Pancreas (tissue), 10 donors: ENCODE results near the gene NCAM2. TPM values are rescaled to one million over a fixed set of nuclear protein-coding genes. Genes with fewer than 3 reads are reported as not detected.

Experiments used
- ATAC-seq, 4 donors: fragments of 200-7000 bp; cut with Tn5 transposase; one replicate each; pipeline versions ENCODE4 v1.8.0 to v1.9.1; 2020; ENCODE audit warnings: mild to moderate bottlenecking in 4 of 4, moderate library complexity in 4 of 4
- DNase-seq, 6 donors: peaks; one replicate each; pipeline ENCODE4 v3.0.0-alpha.2; 2020
- FAIRE-seq: peaks from 2 replicates; lab custom pipeline; 2012; peaks lifted over from hg19 to GRCh38; lab: Jason Lieb, UNC
- H3K27ac ChIP-seq, 4 donors: fragments of 200-600 bp; sonication (generic); 1 replicate in 3 of 4; 2 replicates in 1 of 4; pipeline versions ENCODE4 v1.5.0 to v1.8.0; 2020
- H3K27me3 ChIP-seq, 4 donors: fragments of 200-600 bp; one replicate each; pipeline ENCODE4 v1.8.0; 2021
- H3K36me3 ChIP-seq, 3 donors: fragments of 200-600 bp; sonication (generic) in 1 of 3; one replicate each; pipeline versions ENCODE4 v1.5.0 to v1.8.0; 2020 to 2021
- H3K4me1 ChIP-seq, 3 donors: fragments of 200-600 bp; one replicate each; pipeline ENCODE4 v1.8.0; 2021
- H3K4me3 ChIP-seq, 4 donors: fragments of 200-600 bp; sonication (generic) in 2 of 4; one replicate each; pipeline versions ENCODE4 v1.5.0 to v1.8.0; 2020 to 2021
- H3K9me3 ChIP-seq, 4 donors: fragments of 200-600 bp; one replicate each; pipeline ENCODE4 v1.8.0; 2021
- CTCF ChIP-seq, 4 donors: fragments of 200-600 bp; sonication (generic) in 3 of 4; IDR thresholded peaks; one replicate each; pipeline versions ENCODE4 v1.5.0 to v1.8.0; 2021; ENCODE audit warnings: antibody characterized with exemption in 4 of 4
- WGBS, 2 donors: extraction: QIAGEN DNeasy Blood & Tissue Kit; methylation state at CpG; one replicate each; pipeline ENCODE4 v1.1.7; 2013; 5-methylcytosine and 5-hydroxymethylcytosine counted together
- intact Hi-C, 3 donors: fragments of 100-400 bp; cut with DNase I; formaldehyde crosslinking; loops; one replicate each; pipeline versions ENCODE4 v1.11.1 to v1.14.2; 2022
- polyA plus RNA-seq, 2 donors: library from polyadenylated mRNA; stranded (reverse); fragments of 200-250 nt; gene quantifications; one replicate each; pipeline ENCODE4 v1.2.3, GENCODE V29; 2013
- total RNA-seq, 6 donors: library from RNA; stranded (reverse); fragmentation: NEBNext Ultra II Directional in 4 of 6; extraction: Animal tissue kit (Norgen Biotek cat#: 25700) in 4 of 6; gene quantifications; one replicate each; pipeline versions ENCODE4 v1.2.1 to v1.2.4, GENCODE V29; 2021 to 2023
- donor health status: healthy with polysubstance abuse.
- donor health status: DM: no; HTN: no; CAD: no; lungs with moderate emphysema.
- donor health status: DM: no; HTN: no; CAD: no.
- donor health status: control.
- donor health status: control.
- donor health status: Bipolar disorder and iron deficiency.
- donor health status: DM: yes; HTN: yes; CAD: no.
- donor health status: DM: no; HTN: no; CAD: no.
- donor health status: DM: no; HTN: no; CAD: no.
- donor health status: DM: yes; HTN: yes; CAD: no.

The NCAM2 gene
- total and polyA plus RNA-seq, 8 donors, result under 0.01 to 1.0 (median 0.27) TPM

GRCh38 chr21:21114461-21114860 lies 116.3 kb downstream of the NCAM2 start:
- Histone ChIP-seq H3K27me3 (no peaks in the 10 kb centered on the region), H3K27ac (no peak overlapping the region), H3K36me3 (no peaks in the 10 kb centered on the region), H3K4me1 (no peaks in the 10 kb centered on the region), H3K4me3 (no peak overlapping the region), H3K9me3 (no peaks in the 10 kb centered on the region)
- no peak for TF ChIP-seq CTCF (IDR thresholded peaks at IDR 0.05)
- ATAC-seq (no peak), FAIRE-seq (no peak), DNase-seq (no peak)
- intact Hi-C loops, result no loop called here
- WGBS, 2 donors, result 73 to 89% methylated on average over 4 of the region's 4 CpGs

GRCh38 chr21:21119091-21119490 lies 120.9 kb downstream of the NCAM2 start:
- Histone ChIP-seq H3K27ac (no peak overlapping the region), H3K27me3 (no peaks in the 10 kb centered on the region), H3K4me1 (no peaks in the 10 kb centered on the region), H3K36me3 (no peaks in the 10 kb centered on the region), H3K4me3 (no peak overlapping the region), H3K9me3 (no peaks in the 10 kb centered on the region)
- intact Hi-C loops, result no loop called here
- ATAC-seq, result no peak
- no peak for TF ChIP-seq CTCF (IDR thresholded peaks at IDR 0.05)
- 54 to 72% methylated on average over 2 of the region's 2 CpGs for WGBS, 2 donors
- no peak for DNase-seq
- FAIRE-seq, result no peak

GRCh38 chr21:21122680-21123079 lies 124.5 kb downstream of the NCAM2 start:
- FAIRE-seq (no peak), ATAC-seq (no peak), DNase-seq (no peak)
- H3K4me1 ChIP-seq, result no peaks in the 10 kb centered on the region
- intact Hi-C loops, result no loop called here
- H3K4me3 ChIP-seq, result no peak overlapping the region
- peaks cover 0 to 2% (median 0%) of the 10 kb centered on the region in 4 donors for H3K9me3 ChIP-seq
- H3K27me3 ChIP-seq, result no peaks in the 10 kb centered on the region
- 42 to 68% methylated on average over 3 of the region's 3 CpGs for WGBS, 2 donors
- no peaks in the 10 kb centered on the region for H3K36me3 ChIP-seq
- H3K27ac ChIP-seq, result no peak overlapping the region
- TF ChIP-seq CTCF (IDR thresholded peaks at IDR 0.05), result no peak

- no peak for ATAC-seq
- no peaks in the 10 kb centered on the region for H3K9me3 ChIP-seq
- no peak overlapping the region for H3K27ac ChIP-seq
- no peak for FAIRE-seq
- no peaks in the 10 kb centered on the region for H3K36me3 ChIP-seq
- no peak for DNase-seq
- no peak overlapping the region for H3K4me3 ChIP-seq
- no peaks in the 10 kb centered on the region for H3K4me1 ChIP-seq
- intact Hi-C loops, result no loop called here
- no peak for TF ChIP-seq CTCF (IDR thresholded peaks at IDR 0.05)
- no peaks in the 10 kb centered on the region for H3K27me3 ChIP-seq
Measured at GRCh38 chr21:21132390-21132789, 134.2 kb downstream of the NCAM2 start.

GRCh38 chr21:21137986-21138385 lies 139.8 kb downstream of the NCAM2 start:
- 4 to 12% methylated on average over 2 of the region's 2 CpGs for WGBS, 2 donors
- FAIRE-seq, result no peak

More at GRCh38 chr21:21137986-21138385, 139.8 kb downstream of the NCAM2 start:
- no peak for ATAC-seq
- no peaks in the 10 kb centered on the region for H3K27me3 ChIP-seq
- intact Hi-C loops, result no loop called here
- H3K9me3 ChIP-seq, result no peaks in the 10 kb centered on the region
- H3K36me3 ChIP-seq, result no peaks in the 10 kb centered on the region
- TF ChIP-seq CTCF (IDR thresholded peaks at IDR 0.05), result no peak
- no peak overlapping the region for H3K4me3 ChIP-seq
- no peak for DNase-seq
- H3K27ac ChIP-seq, result no peak overlapping the region
- H3K4me1 ChIP-seq, result no peaks in the 10 kb centered on the region
